ENCODE measurements around the gene TBC1D9B. TPM values are rescaled to one million over a fixed set of nuclear protein-coding genes. Genes with fewer than 3 reads are reported as not detected.

TBC1D9B gene
- total RNA-seq, 1 donor from 2014 or later, result 94.0 TPM

DNA sequence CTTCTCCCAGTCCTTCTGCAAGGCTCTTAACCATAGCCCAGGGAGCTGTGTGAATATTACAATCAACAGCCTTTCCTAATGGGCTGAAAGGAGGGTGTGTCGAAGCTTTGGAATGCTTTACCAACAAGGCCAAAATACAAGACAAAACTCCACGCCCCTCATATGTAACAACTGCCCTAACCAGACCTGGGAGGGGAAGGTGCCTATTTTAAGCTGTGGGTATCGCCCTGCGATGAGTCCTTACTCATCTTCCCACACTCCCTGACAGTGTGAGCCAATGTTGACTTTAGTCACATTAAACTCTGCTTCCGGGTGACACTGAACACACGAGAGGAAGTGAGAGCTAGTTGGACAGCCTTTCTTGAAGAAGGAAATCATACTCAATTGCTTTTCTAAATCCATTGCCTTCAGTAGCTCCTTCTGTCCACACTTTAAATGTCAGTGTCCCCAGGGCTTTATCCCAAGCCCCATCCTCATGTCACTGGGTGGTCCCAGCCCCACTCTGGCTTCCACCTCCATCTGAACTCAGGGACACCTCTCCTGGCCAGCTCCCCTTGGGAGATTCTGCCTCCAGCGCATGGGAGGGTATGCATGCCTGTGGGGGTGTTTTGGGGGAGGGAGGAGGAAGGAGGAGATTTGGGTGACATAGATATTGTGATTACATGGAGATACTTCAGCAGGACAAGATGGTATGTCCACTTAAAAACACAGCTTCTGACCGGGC lies 6.5 kb upstream of the TBC1D9B start:
- intact Hi-C loops (cut with DNase I), result no loop called here
- DNase-seq (no peak), ATAC-seq (peak; percentile 86 to 88)
- Histone ChIP-seq H3K36me3 (no peaks in the 10 kb centered on the region), H3K27ac (peak overlapping the region; percentile 0), H3K9me3 (no peaks in the 10 kb centered on the region), H3K4me1 (peaks cover 15% of the 10 kb centered on the region), H3K27me3 (ENCODE audit: low read depth) (no peaks in the 10 kb centered on the region), H3K4me3 (no peak overlapping the region)
- TF ChIP-seq, protein P1, sequence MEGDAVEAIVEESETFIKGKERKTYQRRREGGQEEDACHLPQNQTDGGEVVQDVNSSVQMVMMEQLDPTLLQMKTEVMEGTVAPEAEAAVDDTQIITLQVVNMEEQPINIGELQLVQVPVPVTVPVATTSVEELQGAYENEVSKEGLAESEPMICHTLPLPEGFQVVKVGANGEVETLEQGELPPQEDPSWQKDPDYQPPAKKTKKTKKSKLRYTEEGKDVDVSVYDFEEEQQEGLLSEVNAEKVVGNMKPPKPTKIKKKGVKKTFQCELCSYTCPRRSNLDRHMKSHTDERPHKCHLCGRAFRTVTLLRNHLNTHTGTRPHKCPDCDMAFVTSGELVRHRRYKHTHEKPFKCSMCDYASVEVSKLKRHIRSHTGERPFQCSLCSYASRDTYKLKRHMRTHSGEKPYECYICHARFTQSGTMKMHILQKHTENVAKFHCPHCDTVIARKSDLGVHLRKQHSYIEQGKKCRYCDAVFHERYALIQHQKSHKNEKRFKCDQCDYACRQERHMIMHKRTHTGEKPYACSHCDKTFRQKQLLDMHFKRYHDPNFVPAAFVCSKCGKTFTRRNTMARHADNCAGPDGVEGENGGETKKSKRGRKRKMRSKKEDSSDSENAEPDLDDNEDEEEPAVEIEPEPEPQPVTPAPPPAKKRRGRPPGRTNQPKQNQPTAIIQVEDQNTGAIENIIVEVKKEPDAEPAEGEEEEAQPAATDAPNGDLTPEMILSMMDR (IDR thresholded peaks at IDR 0.05), result no peak

DNA sequence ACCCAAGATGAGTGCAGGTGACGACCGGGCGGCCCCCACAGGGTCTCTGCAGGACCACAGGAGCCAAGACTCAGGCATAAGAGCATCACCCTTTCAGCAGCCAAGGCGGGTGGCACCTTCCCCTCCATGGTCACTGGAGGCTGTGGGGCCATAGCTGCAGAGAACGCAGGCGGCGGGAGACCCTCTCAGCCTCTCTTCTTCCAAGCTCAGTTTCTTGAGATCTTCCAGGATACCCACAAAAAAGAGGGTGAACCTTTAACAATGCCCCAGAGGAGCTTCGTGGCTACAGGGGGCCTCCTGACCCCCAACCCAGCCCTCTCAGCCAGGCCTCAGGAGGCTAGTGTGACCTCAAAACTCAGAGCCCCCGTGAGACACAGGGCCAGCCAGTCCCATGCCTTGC lies 5.8 kb upstream of the TBC1D9B start:
- DNase-seq (no peak), ATAC-seq (no peak)
- no peaks in the 10 kb centered on the region for H3K36me3 ChIP-seq
- H3K4me3 ChIP-seq, result no peak overlapping the region
- H3K27ac ChIP-seq, result no peak overlapping the region
- no peaks in the 10 kb centered on the region for H3K9me3 ChIP-seq
- peaks cover 19% of the 10 kb centered on the region for H3K4me1 ChIP-seq
- TF ChIP-seq, protein P1 (IDR thresholded peaks at IDR 0.05), result no peak
- H3K27me3 ChIP-seq (ENCODE audit: low read depth), result no peaks in the 10 kb centered on the region
- intact Hi-C loops (cut with DNase I), result no loop called here

DNA sequence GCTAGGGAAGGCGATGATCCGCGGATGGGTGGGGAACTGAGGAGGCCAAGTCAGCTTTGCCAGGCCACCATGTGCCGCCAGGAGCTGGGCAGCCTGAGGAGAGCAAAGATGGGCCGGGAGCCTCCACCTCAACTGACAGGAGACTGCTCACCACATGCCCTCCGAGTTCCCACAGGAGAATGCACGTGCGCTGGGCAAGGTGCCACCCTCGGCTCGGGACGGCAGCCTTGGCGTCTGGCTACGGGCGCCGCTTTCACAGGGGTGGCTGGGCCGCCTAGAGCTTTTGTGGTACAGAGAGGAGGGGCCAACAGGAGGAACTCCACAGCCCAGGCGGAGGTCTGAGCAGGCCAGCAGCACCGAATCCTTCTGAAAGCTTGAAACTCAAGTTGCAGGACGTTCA lies 5.3 kb upstream of the TBC1D9B start:
- TF ChIP-seq, protein P1 (IDR thresholded peaks at IDR 0.05), result no peak
- no peak overlapping the region for H3K4me3 ChIP-seq
- intact Hi-C loops (cut with DNase I), result no loop called here

DNA sequence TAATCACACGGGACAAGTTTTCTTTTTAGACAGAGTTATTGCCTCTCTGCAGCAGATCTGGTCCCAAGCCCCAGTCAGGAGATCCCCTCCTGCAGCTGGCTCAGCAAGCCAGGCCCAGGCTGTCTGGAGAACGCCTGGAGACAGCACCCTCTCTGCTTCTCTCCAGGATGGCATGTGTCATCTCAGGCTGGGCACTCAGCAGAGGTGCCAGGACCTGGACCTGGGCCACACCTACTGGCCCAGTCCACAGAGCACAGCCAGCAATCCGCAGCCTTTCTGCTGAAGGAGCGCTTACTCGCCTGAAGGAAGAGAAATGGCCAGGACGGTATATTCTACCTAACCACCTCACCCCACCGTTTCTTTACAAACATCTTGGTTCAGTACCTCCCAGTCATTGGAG lies 4.7 kb upstream of the TBC1D9B start:
- DNase-seq (no peak), ATAC-seq (no peak)
- Histone ChIP-seq H3K4me1 (peaks cover 25% of the 10 kb centered on the region), H3K9me3 (no peaks in the 10 kb centered on the region), H3K27ac (no peak overlapping the region), H3K4me3 (no peak overlapping the region), H3K27me3 (ENCODE audit: low read depth) (no peaks in the 10 kb centered on the region), H3K36me3 (no peaks in the 10 kb centered on the region)
- TF ChIP-seq, protein P1 (IDR thresholded peaks at IDR 0.05), result no peak
- intact Hi-C loops (cut with DNase I), result no loop called here

More for the DNA sequence above, 5.3 kb upstream of the TBC1D9B start:
- no peak for DNase-seq
- Histone ChIP-seq H3K4me1 (peaks cover 24% of the 10 kb centered on the region), H3K9me3 (no peaks in the 10 kb centered on the region), H3K36me3 (no peaks in the 10 kb centered on the region), H3K27me3 (ENCODE audit: low read depth) (no peaks in the 10 kb centered on the region), H3K27ac (no peak overlapping the region)
- ATAC-seq, result no peak

DNA sequence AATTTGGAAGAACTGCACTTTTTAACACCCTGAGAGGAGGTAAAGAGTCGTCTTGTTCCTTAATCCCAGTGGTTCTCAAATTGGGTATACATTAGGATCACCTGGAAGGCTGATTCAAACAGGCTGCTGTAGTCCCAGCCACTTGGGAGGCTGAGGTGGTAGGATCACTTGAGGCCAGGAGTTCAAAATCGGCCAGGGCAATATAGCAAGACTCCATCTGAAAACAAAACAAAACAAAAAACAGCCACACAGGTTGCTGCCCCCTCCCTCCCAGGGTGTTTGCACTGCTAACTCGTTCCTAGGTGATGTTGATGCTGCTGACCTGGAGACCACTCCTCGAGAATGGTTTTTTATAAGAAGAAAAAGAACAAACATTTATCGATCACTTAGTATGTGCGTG lies 1.5 kb upstream of the TBC1D9B start:
- H3K4me3 ChIP-seq, result no peak overlapping the region
- no peak for ATAC-seq
- DNase-seq, result no peak
- peaks cover 38% of the 10 kb centered on the region for H3K4me1 ChIP-seq
- H3K27ac ChIP-seq, result no peak overlapping the region
- H3K36me3 ChIP-seq, result peaks cover 6% of the 10 kb centered on the region
- TF ChIP-seq, protein P1 (IDR thresholded peaks at IDR 0.05), result no peak
- intact Hi-C loops (cut with DNase I), result no loop called here
- H3K27me3 ChIP-seq (ENCODE audit: low read depth), result no peaks in the 10 kb centered on the region
- H3K9me3 ChIP-seq, result no peaks in the 10 kb centered on the region

Measured in lower lobe of right lung (tissue), 2 donors.